Naive thymus-derived CD8-positive, alpha-beta T cell (primary cell): ENCODE measurements around the gene TRIM24. TPM values are rescaled to one million over a fixed set of nuclear protein-coding genes. Genes with fewer than 3 reads are reported as not detected.

ENCODE experiments used
- ATAC-seq, 2 donors: fragments of 150-1000 bp; cut with Tn5 transposase in 1 of 2; sonication (Bioruptor Pico), chemical (Tn5 transposase) in 1 of 2; 1 replicate in 1 of 2; 2 replicates in 1 of 2; pipeline ENCODE4 v1.10.0; 2021; ENCODE audit warnings: mild to moderate bottlenecking in 2 of 2, moderate library complexity in 2 of 2
- POLR2A ChIA-PET: fragments of 350-600 bp; sonication (Branson Sonifier 250); formaldehyde crosslinking; loops from one replicate; lab custom pipeline; 2021; ENCODE audit warnings: antibody characterized with exemption; lab: Charles Lee
- DNase-seq, 10 donors: peaks; one replicate each; pipeline versions ENCODE4 v3.0.0 to v3.0.0-alpha.2; 2020 to 2022
- H3K27ac Mint-ChIP-seq, 10 donors: one replicate each; pipeline ENCODE4 v1.8.0; 2020 to 2022; ENCODE audit warnings: mild to moderate bottlenecking in 10 of 10, mixed read lengths in 10 of 10, moderate library complexity in 4 of 10, inconsistent platforms in 1 of 10
- H3K27me3 Mint-ChIP-seq, 5 donors: one replicate each; pipeline ENCODE4 v1.8.0; 2021 to 2022; ENCODE audit warnings: mixed read lengths in 5 of 5
- H3K36me3 Mint-ChIP-seq, 3 donors: one replicate each; pipeline ENCODE4 v1.8.0; 2020 to 2022; ENCODE audit warnings: mixed read lengths in 3 of 3, mild to moderate bottlenecking in 2 of 3, inconsistent platforms in 1 of 3
- H3K4me1 Mint-ChIP-seq, 4 donors: one replicate each; pipeline ENCODE4 v1.8.0; 2021 to 2022; ENCODE audit warnings: mixed read lengths in 4 of 4
- H3K4me3 Mint-ChIP-seq, 10 donors: one replicate each; pipeline ENCODE4 v1.8.0; 2020 to 2022; ENCODE audit warnings: mild to moderate bottlenecking in 10 of 10, mixed read lengths in 10 of 10, moderate library complexity in 6 of 10, inconsistent platforms in 1 of 10
- H3K9me3 Mint-ChIP-seq, 9 donors: one replicate each; pipeline ENCODE4 v1.8.0; 2020 to 2022; ENCODE audit warnings: mixed read lengths in 9 of 9, mild to moderate bottlenecking in 3 of 9, inconsistent platforms in 1 of 9, moderate library complexity in 1 of 9
- polyA plus RNA-seq, 3 donors: library from polyadenylated mRNA; unstranded; fragments of 300-500 nt; fragmentation: Illumina TruSeq; gene quantifications; one replicate each; pipeline ENCODE4 v1.2.3, GENCODE V29; 2021
- total RNA-seq, 8 experiments: library from RNA in 2 of 8; stranded (reverse) in 2 of 8; gene quantifications; one replicate each; pipeline ENCODE4 v1.2.3 and lab custom pipeline; 2021 to 2026

Gene TRIM24
- total and polyA plus RNA-seq, 5 experiments from 2014 or later = 5.8 to 24.0 (median 12.2) TPM

DNA sequence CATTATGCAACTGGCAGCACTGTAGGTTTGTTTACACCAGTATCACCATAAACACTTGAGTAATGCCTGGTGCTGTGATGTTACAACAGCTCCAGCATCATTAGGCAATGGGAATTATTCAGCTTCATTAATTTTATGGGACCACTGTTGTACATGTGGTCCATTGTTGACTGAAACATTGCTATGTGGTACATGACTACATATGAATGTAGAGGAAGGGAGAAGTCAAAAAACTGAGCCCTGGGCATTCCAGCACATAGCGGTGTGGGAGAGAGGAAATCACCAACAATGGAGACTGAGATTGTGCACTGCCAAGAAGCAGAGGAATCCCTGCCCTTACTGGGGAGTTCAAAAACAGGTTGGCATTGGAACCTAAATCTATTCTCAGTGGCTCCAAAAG, 89.0 kb downstream of the TRIM24 start:
- H3K27ac Mint-ChIP-seq = no peak overlapping the region
- H3K4me1 Mint-ChIP-seq = peaks cover 0 to 4% (median 1%) of the 10 kb centered on the region in 4 donors
- ATAC-seq (no peak), DNase-seq (no peak)
- peaks cover 0 to 41% (median 21%) of the 10 kb centered on the region in 9 donors for H3K9me3 Mint-ChIP-seq
- no peaks in the 10 kb centered on the region for H3K27me3 Mint-ChIP-seq
- POLR2A ChIA-PET = no interaction called here
- peaks cover 87 to 92% (median 88%) of the 10 kb centered on the region in 3 donors for H3K36me3 Mint-ChIP-seq
- H3K4me3 Mint-ChIP-seq = no peak overlapping the region

DNA sequence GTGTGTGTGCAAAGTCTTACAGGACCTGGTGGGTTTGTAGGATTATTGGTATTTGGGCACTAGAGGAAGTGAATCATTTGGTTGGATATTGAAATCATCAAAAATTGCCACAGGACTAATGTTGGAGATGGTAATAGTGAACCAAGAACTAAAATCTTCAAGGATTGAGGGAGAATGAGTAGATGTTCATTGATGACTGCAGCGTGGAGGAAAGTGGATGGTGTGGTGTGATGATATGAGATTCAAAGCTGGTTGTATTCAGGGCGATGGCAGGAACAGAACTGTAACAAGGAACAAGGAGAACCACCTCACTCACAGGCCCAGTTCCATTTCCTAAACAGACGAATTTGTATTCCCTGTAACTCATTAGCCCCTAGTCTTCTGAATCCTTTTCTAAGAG, 90.3 kb downstream of the TRIM24 start:
- peaks cover 0 to 2% (median 0%) of the 10 kb centered on the region in 4 donors for H3K4me1 Mint-ChIP-seq
- H3K27me3 Mint-ChIP-seq = no peaks in the 10 kb centered on the region
- DNase-seq (no peak), ATAC-seq (no peak)
- POLR2A ChIA-PET = no interaction called here
- no peak overlapping the region for H3K4me3 Mint-ChIP-seq
- peak overlapping the region in 1 of 10 donors; percentile 1 for H3K27ac Mint-ChIP-seq
- H3K9me3 Mint-ChIP-seq = peaks cover 0 to 41% (median 30%) of the 10 kb centered on the region in 9 donors
- H3K36me3 Mint-ChIP-seq = peaks cover 85 to 89% (median 87%) of the 10 kb centered on the region in 3 donors

DNA sequence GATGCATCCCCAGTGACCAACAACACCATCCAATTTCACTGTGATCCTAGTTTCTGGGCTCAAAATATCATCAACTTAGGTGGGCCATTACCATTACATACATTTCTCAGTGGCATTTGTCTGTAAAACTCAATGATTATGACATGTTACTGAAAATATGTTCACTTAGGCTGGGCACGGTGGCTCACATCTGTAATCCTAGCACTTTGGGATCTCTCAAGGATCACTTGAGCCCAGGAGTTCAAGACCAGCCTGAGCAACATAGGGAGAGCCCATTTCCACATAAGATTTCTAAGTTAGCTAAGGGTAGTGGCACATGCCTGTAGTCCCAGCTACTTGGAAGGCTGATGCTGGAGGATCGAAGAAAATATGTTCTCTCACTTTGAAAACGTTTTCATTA, 91.0 kb downstream of the TRIM24 start:
- no peak for ATAC-seq
- POLR2A ChIA-PET = no interaction called here
- no peak for DNase-seq
- peaks cover 0 to 2% (median 0%) of the 10 kb centered on the region in 4 donors for H3K4me1 Mint-ChIP-seq
- peaks cover 81 to 89% (median 87%) of the 10 kb centered on the region in 3 donors for H3K36me3 Mint-ChIP-seq
- H3K27ac Mint-ChIP-seq = no peak overlapping the region
- peaks cover 0 to 49% (median 31%) of the 10 kb centered on the region in 9 donors for H3K9me3 Mint-ChIP-seq
- H3K27me3 Mint-ChIP-seq = no peaks in the 10 kb centered on the region
- H3K4me3 Mint-ChIP-seq = no peak overlapping the region

DNA sequence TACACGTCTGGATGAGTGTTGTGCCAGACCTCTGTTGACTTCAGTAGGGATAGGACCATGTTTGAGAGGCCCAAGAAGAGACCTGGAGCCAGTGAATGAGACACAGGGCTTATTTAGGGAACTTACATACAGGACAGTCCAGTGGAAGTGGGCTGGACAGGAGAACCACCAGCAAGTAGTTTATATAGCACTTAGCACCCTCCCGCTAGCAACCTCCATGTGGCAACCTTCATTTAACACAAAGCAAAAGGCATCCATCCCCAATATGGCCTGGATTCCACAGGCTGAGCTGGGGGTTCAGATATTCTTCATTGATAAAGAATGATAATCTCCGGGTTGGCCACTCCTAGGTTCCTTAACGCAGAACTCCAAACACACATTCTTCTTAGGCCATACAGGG, 93.7 kb downstream of the TRIM24 start:
- POLR2A ChIA-PET = no interaction called here
- ATAC-seq (no peak), DNase-seq (no peak)
- peaks cover 90 to 95% (median 93%) of the 10 kb centered on the region in 3 donors for H3K36me3 Mint-ChIP-seq
- H3K27ac Mint-ChIP-seq = no peak overlapping the region
- no peak overlapping the region for H3K4me3 Mint-ChIP-seq
- H3K27me3 Mint-ChIP-seq = no peaks in the 10 kb centered on the region
- H3K9me3 Mint-ChIP-seq = peaks cover 0 to 71% (median 48%) of the 10 kb centered on the region in 9 donors
- peaks cover 0 to 2% (median 0%) of the 10 kb centered on the region in 4 donors for H3K4me1 Mint-ChIP-seq

DNA sequence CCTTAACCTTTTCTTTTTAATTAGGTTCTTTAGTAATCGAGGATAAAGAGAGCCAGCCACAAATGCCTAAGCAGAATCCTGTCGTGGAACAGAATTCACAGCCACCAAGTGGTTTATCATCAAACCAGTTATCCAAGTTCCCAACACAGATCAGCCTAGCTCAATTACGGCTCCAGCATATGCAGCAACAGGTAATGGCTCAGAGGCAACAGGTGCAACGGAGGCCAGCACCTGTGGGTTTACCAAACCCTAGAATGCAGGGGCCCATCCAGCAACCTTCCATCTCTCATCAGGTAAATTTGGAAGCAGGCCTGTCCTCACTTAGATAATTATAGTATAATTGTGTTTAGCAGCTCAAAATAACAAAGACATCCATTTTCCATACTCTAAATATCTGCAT, 94.6 kb downstream of the TRIM24 start:
- H3K36me3 Mint-ChIP-seq = peaks cover 88 to 95% (median 93%) of the 10 kb centered on the region in 3 donors
- peaks cover 0 to 2% (median 0%) of the 10 kb centered on the region in 4 donors for H3K4me1 Mint-ChIP-seq
- no peak overlapping the region for H3K4me3 Mint-ChIP-seq
- DNase-seq (no peak), ATAC-seq (no peak)
- no peak overlapping the region for H3K27ac Mint-ChIP-seq
- H3K27me3 Mint-ChIP-seq = no peaks in the 10 kb centered on the region
- POLR2A ChIA-PET = no interaction called here
- H3K9me3 Mint-ChIP-seq = peaks cover 0 to 77% (median 45%) of the 10 kb centered on the region in 9 donors

DNA sequence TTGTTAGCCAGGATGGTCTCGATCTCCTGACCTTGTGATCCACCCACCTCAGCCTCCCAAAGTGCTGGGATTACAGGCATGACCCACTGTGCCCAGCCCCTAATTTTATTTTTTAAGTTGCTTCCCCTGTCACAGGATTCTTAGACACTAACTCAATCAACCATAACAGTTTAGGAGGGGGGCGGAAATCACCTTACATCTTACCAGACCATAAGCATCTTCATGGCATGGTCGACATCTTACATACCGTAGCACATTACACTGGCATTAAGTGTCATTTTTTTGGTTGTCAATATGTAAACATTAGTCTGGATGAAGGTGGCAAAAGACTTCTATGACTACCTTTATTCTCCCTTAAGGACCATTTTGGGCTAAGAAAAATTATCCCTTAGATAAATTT, 95.6 kb downstream of the TRIM24 start:
- POLR2A ChIA-PET = no interaction called here
- Mint-ChIP-seq H3K9me3 (peaks cover 0 to 78% (median 41%) of the 10 kb centered on the region in 9 donors), H3K4me3 (no peak overlapping the region), H3K4me1 (peaks cover 0 to 2% (median 0%) of the 10 kb centered on the region in 4 donors), H3K27me3 (no peaks in the 10 kb centered on the region), H3K36me3 (peaks cover 83 to 97% (median 94%) of the 10 kb centered on the region in 3 donors), H3K27ac (no peak overlapping the region)
- DNase-seq (no peak), ATAC-seq (no peak)

DNA sequence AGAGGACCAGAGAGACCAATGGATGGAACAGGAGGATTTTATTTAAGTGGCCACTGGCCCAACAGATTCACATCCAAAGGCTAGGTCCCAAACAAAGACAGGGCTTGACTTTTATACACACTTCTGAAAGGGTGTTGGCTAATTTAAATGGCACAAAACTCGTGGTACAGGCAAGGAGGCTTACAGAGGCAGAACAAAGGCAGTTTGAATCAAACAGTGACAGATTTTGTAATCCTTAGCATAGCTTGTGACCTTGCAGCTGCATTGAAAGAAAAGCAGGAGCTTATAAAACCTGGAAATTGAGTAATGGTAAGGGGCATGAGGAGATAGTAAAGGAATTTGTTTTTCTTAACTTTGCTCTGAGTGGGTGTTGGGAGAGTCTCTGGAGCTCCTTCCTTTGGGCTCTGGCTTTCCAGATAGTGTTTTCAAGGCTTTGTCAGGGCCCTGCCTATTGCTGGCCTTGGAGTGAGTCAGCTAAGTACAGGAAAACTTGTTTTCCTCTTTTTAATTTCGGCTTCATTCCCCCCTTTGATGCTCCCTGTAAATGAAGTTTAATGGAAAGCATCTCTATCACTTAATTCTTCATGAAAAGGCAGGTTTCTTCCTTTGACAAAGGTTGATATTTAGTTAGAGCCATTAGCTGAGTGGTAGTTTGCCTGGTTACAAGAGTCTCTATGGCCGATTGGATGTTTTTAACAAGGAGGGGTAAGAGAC, 96.9 kb downstream of the TRIM24 start:
- POLR2A ChIA-PET = no interaction called here
- H3K27ac Mint-ChIP-seq = no peak overlapping the region
- no peak overlapping the region for H3K4me3 Mint-ChIP-seq
- peaks cover 78 to 97% (median 96%) of the 10 kb centered on the region in 3 donors for H3K36me3 Mint-ChIP-seq
- peaks cover 0 to 2% (median 0%) of the 10 kb centered on the region in 4 donors for H3K4me1 Mint-ChIP-seq
- DNase-seq (no peak), ATAC-seq (no peak)
- H3K27me3 Mint-ChIP-seq = no peaks in the 10 kb centered on the region
- H3K9me3 Mint-ChIP-seq = peaks cover 0 to 84% (median 39%) of the 10 kb centered on the region in 9 donors

DNA sequence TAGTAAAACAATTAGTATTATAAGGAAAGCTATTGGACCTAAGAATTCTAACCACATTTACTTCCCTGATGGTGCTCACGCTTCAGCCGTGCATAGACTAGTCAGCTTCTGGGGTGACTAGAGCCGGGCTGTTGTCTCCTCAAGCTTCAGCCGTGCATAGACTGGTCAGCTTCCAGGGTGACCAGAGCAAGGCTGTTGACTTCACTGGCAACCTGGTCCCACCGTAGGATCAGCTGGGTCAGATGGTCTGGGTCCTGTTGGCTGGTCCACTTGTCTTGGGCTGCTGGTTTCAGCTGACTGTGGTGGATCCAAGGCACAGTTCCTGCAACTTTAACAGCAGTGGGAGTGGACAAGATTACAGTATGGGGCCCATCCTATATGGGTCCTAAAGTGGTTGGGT, 99.4 kb downstream of the TRIM24 start:
- Mint-ChIP-seq H3K9me3 (peaks cover 8 to 89% (median 47%) of the 10 kb centered on the region in 9 donors), H3K4me3 (no peak overlapping the region), H3K4me1 (peaks cover 0 to 2% (median 0%) of the 10 kb centered on the region in 4 donors), H3K36me3 (peaks cover 73 to 99% (median 98%) of the 10 kb centered on the region in 3 donors), H3K27ac (no peak overlapping the region), H3K27me3 (no peaks in the 10 kb centered on the region)
- POLR2A ChIA-PET = interaction anchor here (0.5 kb wide), 1 partner anchor 83 kb away, joined by 4 read pairs; no protein-coding TSS in a partner anchor
- DNase-seq (no peak), ATAC-seq (no peak)

DNA sequence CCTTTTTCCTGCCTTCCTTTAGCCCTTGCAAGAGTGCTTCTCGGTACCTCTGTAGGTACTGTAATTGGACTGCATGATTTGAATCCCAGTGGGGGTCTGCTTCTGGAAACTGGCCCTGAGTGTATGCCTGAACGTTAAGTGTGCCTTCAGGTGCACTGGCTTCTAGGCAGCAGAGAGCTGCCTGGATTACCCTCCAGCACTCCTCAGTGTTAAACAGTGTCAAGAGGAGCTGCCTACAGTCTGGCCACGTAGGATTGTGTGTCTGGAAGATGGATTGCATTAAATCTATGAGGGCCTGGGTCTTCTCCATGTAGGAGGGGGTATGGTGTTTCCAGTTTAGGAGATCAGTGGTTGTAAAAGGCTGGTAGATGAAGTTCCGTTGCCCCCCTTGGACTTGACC, 103.7 kb downstream of the TRIM24 start:
- Mint-ChIP-seq H3K4me3 (no peak overlapping the region), H3K27me3 (no peaks in the 10 kb centered on the region), H3K9me3 (peaks cover 8 to 67% (median 39%) of the 10 kb centered on the region in 9 donors), H3K27ac (no peak overlapping the region), H3K36me3 (peaks cover 50 to 94% (median 93%) of the 10 kb centered on the region in 3 donors), H3K4me1 (no peaks in the 10 kb centered on the region)
- ATAC-seq = no peak
- POLR2A ChIA-PET = no interaction called here
- DNase-seq = no peak

DNA sequence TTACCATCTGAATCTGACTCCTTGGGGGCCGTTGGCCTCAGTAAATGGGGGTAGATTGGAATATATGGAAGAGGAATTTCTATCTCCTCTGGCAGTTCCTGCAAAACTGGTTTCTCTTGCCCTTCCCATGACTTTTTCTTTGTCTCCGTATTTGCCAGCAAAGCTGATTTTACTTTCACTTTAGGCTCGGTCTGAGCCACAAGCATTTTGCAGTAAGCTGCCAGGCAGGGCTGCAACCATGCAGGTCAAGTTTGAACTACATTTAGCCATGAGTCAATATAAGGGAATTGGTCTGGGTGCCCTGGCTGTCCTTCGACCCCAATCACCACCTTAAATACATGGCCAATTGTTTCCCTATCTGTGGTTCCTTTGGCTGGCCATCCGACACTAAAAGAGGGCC, 104.3 kb downstream of the TRIM24 start:
- POLR2A ChIA-PET = no interaction called here
- Mint-ChIP-seq H3K27me3 (no peaks in the 10 kb centered on the region), H3K9me3 (peaks cover 8 to 63% (median 34%) of the 10 kb centered on the region in 9 donors), H3K36me3 (peaks cover 50 to 94% (median 92%) of the 10 kb centered on the region in 3 donors), H3K4me3 (no peak overlapping the region), H3K27ac (no peak overlapping the region), H3K4me1 (no peaks in the 10 kb centered on the region)
- no peak for DNase-seq
- no peak for ATAC-seq

DNA sequence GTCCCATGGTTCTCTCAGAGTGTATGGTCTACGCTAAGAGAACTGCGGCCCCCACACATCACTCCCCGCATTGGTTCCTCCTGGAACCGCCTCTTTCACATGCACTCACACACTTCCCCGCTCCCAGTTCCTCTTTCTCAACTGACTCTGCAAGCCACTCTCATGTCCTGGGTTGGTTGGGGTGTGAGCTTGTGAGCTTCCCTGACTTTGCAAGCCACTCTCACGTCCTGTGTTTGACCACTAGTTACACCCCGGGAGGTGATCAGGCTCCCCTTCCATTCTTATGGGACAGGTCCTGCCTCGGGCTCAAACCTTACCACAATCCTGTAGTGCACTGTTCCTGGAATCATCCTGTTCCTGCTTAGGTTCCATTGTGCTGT, 105.0 kb downstream of the TRIM24 start:
- ATAC-seq (no peak), DNase-seq (no peak)
- H3K9me3 Mint-ChIP-seq = peaks cover 8 to 58% (median 31%) of the 10 kb centered on the region in 9 donors
- H3K4me1 Mint-ChIP-seq = no peaks in the 10 kb centered on the region
- peak overlapping the region in 2 of 10 donors; percentile 33 to 54 for H3K4me3 Mint-ChIP-seq
- no peaks in the 10 kb centered on the region for H3K27me3 Mint-ChIP-seq
- peaks cover 50 to 94% (median 91%) of the 10 kb centered on the region in 3 donors for H3K36me3 Mint-ChIP-seq
- POLR2A ChIA-PET = no interaction called here
- no peak overlapping the region for H3K27ac Mint-ChIP-seq

DNA sequence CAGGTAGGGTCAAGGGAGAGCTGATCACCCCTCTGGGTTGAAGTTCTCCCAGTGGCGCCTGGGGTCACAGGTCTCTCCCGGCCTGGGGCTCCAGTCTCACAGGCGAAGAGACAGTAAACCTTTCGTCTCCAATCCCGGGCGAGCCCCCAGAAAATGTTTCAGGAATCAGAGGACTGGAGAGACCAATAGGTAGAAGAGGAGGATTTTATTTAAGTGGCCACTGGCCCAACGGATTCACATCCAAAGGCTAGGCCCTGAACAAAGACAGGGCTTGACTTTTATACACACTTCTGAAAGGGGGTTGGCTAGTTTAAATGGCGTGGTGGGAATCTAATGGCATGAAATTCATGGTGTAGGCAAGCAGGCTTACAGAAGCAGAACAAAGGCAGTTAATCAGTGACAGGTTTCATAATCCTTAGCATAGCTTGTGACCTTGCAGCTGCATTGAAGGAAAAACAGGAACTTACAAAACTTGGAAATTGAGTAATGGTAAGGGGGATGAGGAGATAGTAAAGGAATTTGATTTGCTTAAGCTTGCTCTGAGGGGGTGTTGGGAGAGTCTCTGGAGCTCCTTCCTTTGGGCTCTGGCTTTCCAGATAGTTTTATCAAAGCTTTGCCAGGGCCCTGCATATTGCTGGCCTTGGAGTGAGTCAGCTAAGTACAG, 105.5 kb downstream of the TRIM24 start:
- H3K27me3 Mint-ChIP-seq = no peaks in the 10 kb centered on the region
- peak overlapping the region in 1 of 10 donors; percentile 26 for H3K4me3 Mint-ChIP-seq
- no peak overlapping the region for H3K27ac Mint-ChIP-seq
- ATAC-seq (no peak), DNase-seq (no peak)
- H3K4me1 Mint-ChIP-seq = no peaks in the 10 kb centered on the region
- POLR2A ChIA-PET = no interaction called here
- peaks cover 50 to 94% (median 90%) of the 10 kb centered on the region in 3 donors for H3K36me3 Mint-ChIP-seq
- peaks cover 8 to 53% (median 31%) of the 10 kb centered on the region in 9 donors for H3K9me3 Mint-ChIP-seq

DNA sequence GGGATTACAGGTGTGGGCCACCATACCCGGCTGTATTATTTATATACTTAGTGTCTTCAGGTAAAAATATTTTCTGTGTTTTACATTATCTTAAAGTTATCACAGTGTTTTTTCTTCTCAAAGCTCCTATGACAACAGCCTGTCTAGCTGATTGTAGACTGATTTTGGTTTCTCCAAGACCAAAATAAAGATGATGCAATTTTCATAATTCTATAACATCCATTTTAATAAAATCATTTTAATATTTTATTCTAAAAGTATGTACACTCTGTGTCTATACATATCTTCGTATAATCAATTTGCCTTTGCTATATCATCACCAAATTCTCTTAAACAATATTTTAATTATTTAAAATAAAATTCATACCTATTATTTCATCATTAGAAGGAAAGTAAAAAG, 108.6 kb downstream of the TRIM24 start:
- Mint-ChIP-seq H3K27me3 (no peaks in the 10 kb centered on the region), H3K4me3 (no peak overlapping the region), H3K4me1 (no peaks in the 10 kb centered on the region), H3K9me3 (peaks cover 2 to 29% (median 19%) of the 10 kb centered on the region in 9 donors), H3K27ac (no peak overlapping the region), H3K36me3 (peaks cover 39 to 92% (median 84%) of the 10 kb centered on the region in 3 donors)
- POLR2A ChIA-PET = no interaction called here
- ATAC-seq (no peak), DNase-seq (no peak)
